Activated naive CD4-positive, alpha-beta T cell treated with anti-CD3 and anti-CD28 coated beads, Interleukin-2, amount 50 U/mL, for 24 hours (primary cell): ENCODE measurements around the gene SYNGR3.

Experiments used
- H3K27ac Mint-ChIP-seq: one replicate; pipeline ENCODE4 v1.8.0; 2021; ENCODE audit warnings: mild to moderate bottlenecking, mixed read lengths
- H3K27me3 Mint-ChIP-seq: one replicate; pipeline ENCODE4 v1.8.0; 2021; ENCODE audit warnings: mixed read lengths
- H3K36me3 Mint-ChIP-seq: one replicate; pipeline ENCODE4 v1.8.0; 2021; ENCODE audit warnings: mixed read lengths
- H3K4me1 Mint-ChIP-seq: one replicate; pipeline ENCODE4 v1.8.0; 2021; ENCODE audit warnings: mixed read lengths
- H3K4me3 Mint-ChIP-seq: one replicate; pipeline ENCODE4 v1.8.0; 2021; ENCODE audit warnings: mild to moderate bottlenecking, mixed read lengths
- H3K9me3 Mint-ChIP-seq: one replicate; pipeline ENCODE4 v1.8.0; 2021; ENCODE audit warnings: mixed read lengths

SYNGR3 gene

DNA sequence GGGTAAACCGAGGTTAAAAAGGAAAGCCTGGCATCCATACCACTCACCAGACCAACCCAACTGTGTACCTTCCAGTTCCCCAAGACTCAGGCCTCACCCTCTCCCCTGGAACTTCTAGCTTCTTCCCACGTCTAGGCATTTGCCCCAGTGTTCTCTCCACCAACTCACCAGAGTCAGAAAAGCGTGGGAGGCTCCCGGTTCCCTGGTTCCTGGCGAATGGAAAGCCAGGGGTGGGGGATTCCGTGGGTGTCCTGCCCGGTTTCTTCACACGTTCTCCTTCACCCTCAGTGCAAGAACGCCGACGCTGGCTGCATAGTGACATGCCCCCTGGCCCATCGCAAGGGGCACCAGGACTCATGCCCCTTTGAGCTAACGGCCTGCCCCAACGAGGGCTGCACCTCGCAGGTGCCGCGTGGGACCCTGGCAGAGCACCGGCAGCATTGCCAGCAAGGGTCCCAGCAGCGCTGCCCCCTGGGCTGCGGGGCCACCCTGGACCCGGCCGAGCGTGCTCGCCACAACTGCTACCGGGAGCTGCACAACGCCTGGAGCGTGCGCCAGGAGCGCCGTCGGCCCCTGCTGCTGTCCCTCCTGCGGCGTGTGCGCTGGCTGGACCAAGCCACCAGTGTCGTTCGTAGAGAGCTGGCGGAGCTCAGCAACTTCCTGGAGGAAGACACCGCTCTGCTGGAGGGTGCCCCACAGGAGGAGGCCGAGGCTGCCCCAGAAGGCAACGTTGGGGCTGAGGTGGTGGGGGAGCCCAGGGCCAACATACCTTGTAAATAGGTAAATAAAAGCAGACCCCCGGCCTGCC, 21.4 kb upstream of the SYNGR3 start:
- H3K4me1 Mint-ChIP-seq: peaks cover 29% of the 10 kb centered on the region
- H3K9me3 Mint-ChIP-seq: no peaks in the 10 kb centered on the region
- H3K27me3 Mint-ChIP-seq: no peaks in the 10 kb centered on the region
- no peak overlapping the region for H3K27ac Mint-ChIP-seq
- H3K4me3 Mint-ChIP-seq: no peak overlapping the region
- peaks cover 11% of the 10 kb centered on the region for H3K36me3 Mint-ChIP-seq

DNA sequence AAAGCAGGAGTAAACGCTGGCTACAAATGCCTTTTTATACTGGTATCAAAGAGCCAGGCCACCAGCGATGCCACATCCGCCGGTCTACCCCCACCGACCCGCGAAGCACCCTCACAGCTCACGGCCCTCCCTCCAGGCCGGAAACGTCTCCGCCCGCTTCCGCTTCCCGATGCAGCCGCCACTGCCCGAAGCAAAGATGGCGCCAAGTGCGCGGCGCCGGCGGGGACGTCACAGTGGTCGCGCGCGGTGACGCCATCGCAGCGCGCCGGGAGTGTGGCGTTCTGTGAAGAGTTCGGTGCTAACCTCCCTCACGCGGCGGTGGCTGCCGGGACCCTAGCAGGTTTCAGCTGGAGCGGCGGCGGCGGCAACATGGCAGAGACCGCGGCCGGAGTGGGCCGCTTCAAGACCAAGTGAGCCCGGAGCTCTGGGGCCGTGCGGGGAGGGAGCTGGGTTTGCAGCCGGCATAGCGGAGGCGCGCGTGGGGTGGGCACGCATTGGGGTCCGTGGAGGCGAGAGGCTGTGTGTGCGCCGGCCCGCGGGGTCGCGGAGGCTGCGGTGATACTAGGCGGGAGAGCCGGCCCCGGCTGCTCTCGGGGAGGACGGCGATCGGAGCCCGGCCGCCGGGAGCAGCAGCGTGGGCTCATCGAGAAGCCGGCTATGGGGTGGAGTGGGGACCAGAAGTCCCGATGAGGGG, 17.8 kb upstream of the SYNGR3 start, which contains the start of gene TBL3:
Gene TBL3, plus strand, starts transcription at position 258 of the 694 bp plus-strand sequence. Its CDS starts 112 bp downstream, at position 370.
- Mint-ChIP-seq H3K9me3 (no peaks in the 10 kb centered on the region), H3K4me1 (peaks cover 20% of the 10 kb centered on the region), H3K4me3 (peak within 1 kb of the TSS; percentile 98), H3K27ac (peak within 1 kb of the TSS; percentile 96), H3K27me3 (no peaks in the 10 kb centered on the region), H3K36me3 (peaks cover 6% of the 10 kb centered on the region)

DNA sequence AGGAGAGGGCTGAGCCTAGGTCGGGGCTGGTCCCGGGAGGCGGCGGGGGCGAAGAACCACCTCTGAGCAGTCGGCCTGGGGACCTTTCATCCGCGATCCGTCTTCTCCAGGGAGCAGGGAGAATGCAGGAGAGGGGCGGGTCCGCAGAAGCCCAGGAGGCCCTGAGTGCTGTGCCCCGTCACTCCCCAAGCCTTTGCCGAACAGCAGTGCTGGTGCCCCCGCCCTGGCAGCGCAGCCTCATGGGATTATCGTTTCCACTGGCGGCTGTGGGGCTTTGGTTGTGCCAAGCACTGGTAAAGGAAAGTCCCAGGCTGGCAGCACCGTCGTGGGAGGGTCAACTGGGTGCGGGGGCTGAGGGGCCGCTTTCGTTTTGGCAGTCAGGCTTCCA, 17.3 kb upstream of the SYNGR3 start:
- Mint-ChIP-seq H3K27ac (no peak overlapping the region), H3K9me3 (no peaks in the 10 kb centered on the region), H3K27me3 (no peaks in the 10 kb centered on the region), H3K4me1 (peaks cover 20% of the 10 kb centered on the region), H3K4me3 (peak overlapping the region; percentile 98), H3K36me3 (peaks cover 8% of the 10 kb centered on the region)

DNA sequence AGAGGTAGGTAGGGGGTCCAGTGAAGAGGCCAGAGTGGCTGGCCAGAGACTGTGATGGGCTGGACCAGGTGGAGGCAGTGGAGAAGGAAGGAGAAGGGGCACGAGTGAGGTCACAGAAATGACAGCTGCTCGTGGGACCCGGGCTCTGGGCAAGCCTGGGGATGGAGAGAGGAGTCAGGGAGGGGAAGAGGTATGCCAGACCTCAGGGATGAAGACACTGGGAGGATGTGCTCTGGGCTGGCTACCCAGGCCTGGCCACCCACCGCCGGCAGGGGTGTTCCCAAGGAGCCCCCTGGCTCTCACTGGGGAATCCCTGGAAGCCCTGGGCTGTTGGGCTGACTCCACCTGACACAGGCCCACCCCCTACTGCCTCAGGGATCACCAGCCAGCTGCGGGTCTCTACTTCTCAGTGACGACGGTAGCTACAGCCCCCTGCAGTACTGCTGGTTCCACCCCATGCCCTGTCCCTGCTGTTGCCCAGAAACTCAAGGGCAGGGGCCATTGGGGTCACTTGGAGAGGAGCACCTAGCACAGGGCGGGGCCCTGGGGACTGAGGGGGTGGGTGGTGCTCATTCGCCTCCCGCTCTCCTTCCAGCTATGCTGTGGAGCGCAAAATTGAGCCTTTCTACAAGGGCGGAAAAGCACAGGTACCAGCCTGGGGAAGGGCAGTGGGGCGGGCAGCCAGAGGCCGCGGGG, 16.2 kb upstream of the SYNGR3 start:
- H3K4me3 Mint-ChIP-seq: no peak overlapping the region
- H3K36me3 Mint-ChIP-seq: peaks cover 10% of the 10 kb centered on the region
- H3K4me1 Mint-ChIP-seq: peaks cover 20% of the 10 kb centered on the region
- no peak overlapping the region for H3K27ac Mint-ChIP-seq
- H3K9me3 Mint-ChIP-seq: no peaks in the 10 kb centered on the region
- H3K27me3 Mint-ChIP-seq: no peaks in the 10 kb centered on the region

DNA sequence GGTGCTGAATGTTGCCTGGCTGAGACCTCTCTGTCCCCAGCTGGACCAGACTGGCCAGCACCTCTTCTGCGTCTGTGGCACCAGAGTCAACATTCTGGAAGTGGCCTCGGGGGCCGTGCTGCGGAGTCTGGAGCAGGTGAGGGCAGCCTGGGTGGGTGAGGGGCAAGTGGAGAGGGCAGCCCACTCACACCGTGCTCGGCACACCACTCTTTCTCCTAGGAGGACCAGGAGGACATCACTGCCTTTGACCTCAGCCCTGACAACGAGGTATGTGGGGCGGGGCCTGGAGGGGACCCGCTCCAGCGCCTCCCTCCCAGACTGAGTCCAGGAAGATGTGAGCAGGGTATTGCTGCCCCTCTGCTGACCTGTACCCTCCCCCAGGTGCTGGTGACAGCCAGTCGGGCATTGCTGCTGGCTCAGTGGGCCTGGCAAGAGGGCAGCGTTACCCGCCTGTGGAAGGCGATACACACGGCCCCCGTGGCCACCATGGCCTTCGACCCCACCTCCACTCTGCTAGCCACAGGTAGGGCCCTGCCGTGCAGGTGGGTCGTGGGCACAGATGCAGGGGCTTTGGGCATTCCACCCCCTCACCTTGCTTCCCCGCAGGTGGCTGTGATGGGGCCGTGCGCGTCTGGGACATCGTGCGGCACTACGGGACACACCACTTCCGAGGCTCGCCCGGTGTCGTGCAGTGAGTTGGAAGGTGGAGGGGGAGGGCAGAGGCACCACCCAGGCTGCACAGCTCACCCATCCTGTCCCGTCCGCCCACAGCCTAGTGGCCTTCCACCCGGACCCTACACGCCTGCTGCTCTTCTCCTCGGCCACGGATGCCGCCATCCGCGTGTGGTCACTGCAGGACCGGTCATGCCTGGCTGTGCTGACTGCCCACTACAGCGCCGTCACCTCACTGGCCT, 15.4 kb upstream of the SYNGR3 start:
- H3K27ac Mint-ChIP-seq: no peak overlapping the region
- no peaks in the 10 kb centered on the region for H3K9me3 Mint-ChIP-seq

DNA sequence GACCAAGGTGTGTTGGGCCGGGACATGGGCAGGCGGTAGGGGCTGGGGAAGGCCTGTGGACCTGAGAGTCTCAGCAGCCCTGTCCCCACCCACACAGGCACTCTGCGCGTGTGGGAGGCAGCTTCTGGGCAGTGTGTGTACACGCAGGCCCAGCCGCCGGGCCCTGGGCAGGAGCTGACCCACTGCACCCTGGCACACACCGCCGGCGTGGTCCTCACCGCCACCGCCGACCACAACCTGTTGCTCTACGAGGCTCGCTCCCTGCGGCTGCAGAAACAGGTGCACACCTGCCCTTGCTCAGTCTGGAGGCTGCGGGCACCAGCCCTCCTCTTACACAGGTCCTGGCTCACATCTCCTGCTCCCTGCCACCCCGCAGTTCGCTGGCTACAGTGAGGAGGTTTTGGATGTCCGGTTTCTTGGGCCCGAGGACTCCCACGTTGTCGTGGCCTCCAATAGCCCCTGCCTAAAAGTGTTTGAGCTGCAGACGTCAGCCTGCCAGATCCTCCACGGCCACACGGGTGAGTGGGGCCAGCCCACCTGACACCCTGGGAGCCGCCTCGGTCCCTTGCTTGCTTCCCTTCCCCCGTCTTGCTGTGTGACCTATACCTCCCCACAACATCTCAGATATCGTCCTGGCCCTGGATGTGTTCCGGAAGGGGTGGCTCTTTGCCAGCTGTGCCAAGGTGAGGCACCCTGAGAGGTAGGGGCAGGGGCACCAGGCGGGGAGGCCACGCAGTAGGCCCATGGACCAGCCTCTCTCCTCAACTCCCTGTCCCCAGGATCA, 14.1 kb upstream of the SYNGR3 start:
- no peak overlapping the region for H3K27ac Mint-ChIP-seq
- no peaks in the 10 kb centered on the region for H3K27me3 Mint-ChIP-seq
- no peaks in the 10 kb centered on the region for H3K9me3 Mint-ChIP-seq
- peaks cover 20% of the 10 kb centered on the region for H3K4me1 Mint-ChIP-seq
- H3K4me3 Mint-ChIP-seq: no peak overlapping the region
- H3K36me3 Mint-ChIP-seq: peaks cover 11% of the 10 kb centered on the region

More for the DNA sequence above, 15.4 kb upstream of the SYNGR3 start:
- H3K36me3 Mint-ChIP-seq: peaks cover 10% of the 10 kb centered on the region
- no peak overlapping the region for H3K4me3 Mint-ChIP-seq
- H3K4me1 Mint-ChIP-seq: peaks cover 20% of the 10 kb centered on the region
- no peaks in the 10 kb centered on the region for H3K27me3 Mint-ChIP-seq

DNA sequence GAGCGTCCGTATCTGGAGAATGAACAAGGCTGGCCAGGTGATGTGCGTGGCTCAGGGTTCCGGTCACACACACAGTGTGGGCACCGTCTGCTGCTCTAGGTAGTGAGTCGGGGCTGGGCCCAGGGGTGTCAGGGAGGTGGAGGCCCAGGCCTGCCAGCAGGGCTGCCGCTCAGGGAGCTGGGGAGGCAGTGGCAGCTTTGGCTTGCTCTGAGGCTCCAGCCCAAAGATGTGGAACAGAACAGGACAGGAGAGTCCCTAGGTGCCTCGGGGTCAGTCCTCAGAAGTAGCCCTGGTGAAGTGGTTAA, 13.6 kb upstream of the SYNGR3 start:
- H3K27ac Mint-ChIP-seq: no peak overlapping the region
- peaks cover under 1% of the 10 kb centered on the region for H3K27me3 Mint-ChIP-seq
- no peak overlapping the region for H3K4me3 Mint-ChIP-seq
- H3K36me3 Mint-ChIP-seq: peaks cover 11% of the 10 kb centered on the region
- peaks cover 15% of the 10 kb centered on the region for H3K4me1 Mint-ChIP-seq
- no peaks in the 10 kb centered on the region for H3K9me3 Mint-ChIP-seq

DNA sequence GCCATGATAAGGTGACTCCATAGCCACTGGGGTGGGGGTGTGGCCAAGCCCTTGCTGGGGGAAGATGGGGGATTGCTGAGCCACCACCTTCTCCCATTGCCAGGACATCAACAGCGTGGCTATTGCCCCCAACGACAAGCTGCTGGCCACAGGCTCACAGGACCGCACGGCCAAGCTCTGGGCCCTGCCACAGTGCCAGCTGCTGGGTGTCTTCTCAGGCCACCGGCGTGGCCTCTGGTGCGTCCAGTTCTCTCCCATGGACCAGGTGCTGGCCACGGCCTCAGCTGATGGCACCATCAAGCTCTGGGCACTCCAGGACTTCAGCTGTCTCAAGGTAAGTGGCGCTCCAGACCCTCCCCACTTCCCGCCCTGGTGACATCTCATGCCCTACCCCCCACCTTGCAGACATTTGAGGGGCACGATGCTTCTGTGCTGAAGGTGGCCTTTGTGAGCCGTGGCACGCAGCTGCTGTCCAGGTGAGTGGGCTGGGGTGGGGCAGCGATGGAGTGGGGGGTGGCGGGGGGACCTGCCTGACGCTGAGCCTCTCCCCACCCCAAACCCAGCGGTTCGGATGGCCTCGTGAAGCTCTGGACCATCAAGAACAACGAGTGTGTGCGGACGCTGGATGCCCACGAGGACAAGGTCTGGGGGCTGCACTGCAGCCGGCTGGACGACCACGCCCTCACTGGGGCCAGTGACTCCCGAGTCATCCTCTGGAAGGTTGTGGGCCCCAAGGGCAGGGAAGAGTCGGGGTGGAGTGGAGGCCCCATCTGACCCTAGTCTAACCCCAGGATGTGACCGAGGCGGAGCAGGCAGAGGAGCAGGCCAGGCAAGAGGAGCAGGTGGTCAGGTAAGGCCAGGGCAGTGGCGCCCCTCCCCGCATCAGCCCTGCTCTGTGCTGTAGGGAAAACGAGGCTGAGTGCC, 12.6 kb upstream of the SYNGR3 start:
- Mint-ChIP-seq H3K36me3 (peaks cover 11% of the 10 kb centered on the region), H3K27ac (peak overlapping the region; percentile 18), H3K4me1 (peaks cover 6% of the 10 kb centered on the region), H3K4me3 (no peak overlapping the region), H3K9me3 (no peaks in the 10 kb centered on the region), H3K27me3 (peaks cover 2% of the 10 kb centered on the region)

DNA sequence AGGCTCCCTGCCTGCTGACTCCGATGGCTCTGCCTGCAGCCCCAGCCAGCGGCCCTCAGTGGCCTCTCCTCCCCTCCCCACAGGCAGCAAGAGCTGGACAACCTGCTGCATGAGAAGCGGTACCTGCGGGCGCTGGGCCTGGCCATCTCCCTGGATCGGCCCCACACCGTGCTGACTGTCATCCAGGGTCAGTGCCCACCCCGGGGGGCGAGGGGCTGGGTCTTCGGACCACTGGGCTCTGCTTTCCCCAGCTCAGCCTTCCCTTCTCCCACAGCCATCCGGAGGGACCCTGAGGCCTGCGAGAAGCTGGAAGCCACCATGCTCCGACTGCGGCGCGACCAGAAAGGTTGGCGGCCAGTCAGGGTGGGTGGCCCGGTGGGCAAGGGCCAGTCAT, 11.9 kb upstream of the SYNGR3 start:
- no peaks in the 10 kb centered on the region for H3K9me3 Mint-ChIP-seq
- peaks cover 2% of the 10 kb centered on the region for H3K27me3 Mint-ChIP-seq
- H3K4me3 Mint-ChIP-seq: no peak overlapping the region
- peaks cover 3% of the 10 kb centered on the region for H3K4me1 Mint-ChIP-seq
- no peak overlapping the region for H3K27ac Mint-ChIP-seq
- peaks cover 11% of the 10 kb centered on the region for H3K36me3 Mint-ChIP-seq

DNA sequence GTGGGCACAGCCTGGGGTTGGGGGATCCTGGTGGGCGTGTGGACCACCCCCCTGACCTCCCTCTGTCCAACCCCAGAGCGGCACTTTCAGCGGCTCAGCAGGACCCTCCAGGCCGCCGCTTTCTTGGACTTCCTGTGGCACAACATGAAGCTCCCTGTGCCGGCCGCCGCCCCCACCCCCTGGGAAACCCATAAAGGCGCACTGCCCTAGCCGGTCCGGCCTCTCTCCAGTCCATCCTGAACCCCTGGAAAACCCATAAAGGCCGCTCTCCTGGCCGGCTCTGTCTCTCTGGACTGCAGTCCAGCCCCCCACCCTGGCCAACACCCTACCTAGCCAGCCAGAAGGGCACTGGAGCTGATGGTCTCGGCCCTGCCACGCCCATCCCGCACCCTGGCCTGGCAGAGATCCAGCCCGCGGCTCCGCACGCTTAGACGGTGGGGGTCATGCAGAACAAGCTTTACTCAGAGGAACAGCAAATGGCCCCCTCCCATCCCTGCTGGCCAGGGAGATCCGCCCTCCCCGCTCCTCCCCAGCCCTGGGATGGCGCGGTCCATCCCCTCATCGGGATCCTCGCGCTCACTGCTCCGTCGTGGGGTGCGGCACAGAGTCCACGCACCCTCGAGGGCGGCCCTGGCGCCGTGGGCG, 11.2 kb upstream of the SYNGR3 start:
- Mint-ChIP-seq H3K27me3 (peaks cover 2% of the 10 kb centered on the region), H3K36me3 (peaks cover 11% of the 10 kb centered on the region), H3K9me3 (no peaks in the 10 kb centered on the region), H3K27ac (no peak overlapping the region), H3K4me1 (peaks cover 6% of the 10 kb centered on the region), H3K4me3 (no peak overlapping the region)

DNA sequence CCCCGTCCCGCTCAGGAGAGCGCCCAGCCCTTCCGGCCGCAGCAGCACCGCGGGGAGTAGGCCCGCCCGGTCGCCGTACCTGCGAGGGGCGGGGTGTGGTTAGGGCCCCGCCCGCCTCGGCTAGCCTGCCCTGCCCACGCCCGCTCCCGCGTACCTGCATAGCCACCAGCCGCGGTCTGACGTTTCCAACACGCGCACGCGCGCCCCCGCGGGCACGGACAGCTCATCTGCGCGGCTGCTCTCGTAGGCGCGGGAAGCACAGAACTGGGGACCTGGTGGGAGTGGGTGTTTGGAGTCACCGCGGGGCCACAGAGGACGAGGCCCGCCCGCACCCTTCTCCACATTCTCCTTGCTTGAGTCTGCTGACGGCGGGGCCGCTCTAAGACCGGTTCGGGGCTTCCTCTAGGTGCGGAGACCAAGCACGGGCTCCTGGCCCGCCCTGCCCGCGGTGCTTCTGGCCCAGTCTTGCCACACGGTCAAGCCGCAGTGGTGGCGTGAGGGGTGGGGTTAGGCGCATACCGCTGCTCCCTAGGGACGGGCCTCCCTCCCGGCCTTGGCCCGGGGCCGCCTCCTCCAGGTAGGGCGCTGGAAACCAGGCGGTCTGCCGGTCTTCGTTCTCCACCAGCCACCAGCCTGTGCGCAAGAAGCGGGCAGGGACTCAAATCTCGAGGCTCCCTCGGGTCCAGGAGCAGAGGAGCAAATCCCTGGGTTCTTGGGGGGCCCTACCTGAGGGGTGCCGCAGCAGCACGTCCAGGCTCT, 10.3 kb upstream of the SYNGR3 start:
- Mint-ChIP-seq H3K27me3 (peaks cover 2% of the 10 kb centered on the region), H3K4me1 (peaks cover 6% of the 10 kb centered on the region), H3K9me3 (no peaks in the 10 kb centered on the region), H3K27ac (no peak overlapping the region), H3K36me3 (peaks cover 11% of the 10 kb centered on the region), H3K4me3 (no peak overlapping the region)

DNA sequence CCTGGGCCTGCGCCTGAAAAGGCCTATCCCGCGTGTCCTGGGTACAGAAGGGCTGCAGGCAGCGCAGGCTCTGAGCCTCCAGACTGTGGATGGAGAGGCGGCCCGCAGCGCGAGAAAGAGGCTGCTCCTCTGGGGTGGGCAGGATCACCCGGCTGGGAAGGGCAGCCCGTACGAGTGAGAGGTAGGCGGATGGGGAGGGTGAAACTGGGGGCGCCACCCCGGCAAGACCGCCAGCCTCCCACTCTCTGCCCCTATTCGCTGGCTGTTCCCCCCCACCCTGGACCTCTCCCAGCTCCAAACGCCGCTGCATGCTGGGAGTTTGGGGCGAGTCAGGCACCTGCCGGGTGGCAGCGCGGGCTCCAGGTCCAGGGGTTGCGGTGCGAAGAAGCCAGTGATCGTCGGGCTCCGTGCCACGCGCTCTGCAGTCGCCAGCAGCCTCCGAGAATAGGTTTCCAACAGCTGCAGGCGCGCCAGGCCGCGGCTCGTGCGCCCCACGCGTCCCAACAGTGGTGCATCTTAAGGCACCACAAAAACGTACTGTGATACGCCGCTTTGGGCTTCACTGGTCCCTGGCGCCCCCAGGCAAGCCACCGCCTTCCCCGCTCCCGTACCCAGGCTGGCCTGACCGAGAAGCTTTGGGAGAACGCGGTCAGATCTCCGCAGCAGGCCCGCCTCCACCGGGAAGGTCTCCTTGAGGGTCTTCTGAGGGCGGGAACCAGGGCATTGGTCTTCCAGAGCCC, 9.6 kb upstream of the SYNGR3 start:
- peaks cover 12% of the 10 kb centered on the region for H3K4me1 Mint-ChIP-seq

More for the DNA sequence above, 9.6 kb upstream of the SYNGR3 start:
- Mint-ChIP-seq H3K4me3 (no peak overlapping the region), H3K27me3 (peaks cover 2% of the 10 kb centered on the region), H3K36me3 (peaks cover 8% of the 10 kb centered on the region), H3K9me3 (no peaks in the 10 kb centered on the region), H3K27ac (no peak overlapping the region)
